Measurements from ENCODE around the gene F2R. TPM values are rescaled to one million over a fixed set of nuclear protein-coding genes. Genes with fewer than 3 reads are reported as not detected.
"Not testable (repeated sequence)": the region's sequence is repeated elsewhere in the genome, so short reads cannot be mapped to it uniquely, and the experiment has no call there.

The F2R gene
- total RNA-seq, 2 experiments from 2014 or later = 6.5 to 6.8 TPM

GRCh38 chr5:76744632-76745031 is 28.7 kb downstream of the F2R start:
- ChIA-PET POLR2A (no interaction called here), CTCF (interaction anchor here (2.1 kb wide), 1 partner anchor 30 kb away, joined by 8 read pairs; no protein-coding TSS in a partner anchor)
- intact Hi-C loops (cut with micrococcal nuclease) = no loop called here
- no peaks in the 10 kb centered on the region for H3K36me3 Mint-ChIP-seq
- peaks cover 2% of the 10 kb centered on the region for H3K27me3 Mint-ChIP-seq
- H3K27ac Mint-ChIP-seq = no peak overlapping the region
- peaks cover 9% of the 10 kb centered on the region for H3K4me1 Mint-ChIP-seq (ENCODE audit: low read depth)
- no peaks in the 10 kb centered on the region for H3K9me3 Mint-ChIP-seq
- no peak for DNase-seq
- H3K4me3 Mint-ChIP-seq = no peak overlapping the region

- Mint-ChIP-seq H3K27me3 (peaks cover 4% of the 10 kb centered on the region), H3K4me3 (no peak overlapping the region), H3K9me3 (no peaks in the 10 kb centered on the region), H3K4me1 (ENCODE audit: low read depth) (peaks cover 6% of the 10 kb centered on the region), H3K27ac (no peak overlapping the region), H3K36me3 (no peaks in the 10 kb centered on the region)
- intact Hi-C loops (cut with micrococcal nuclease) = no loop called here
- no peak for DNase-seq
- CTCF ChIA-PET = interaction anchor here (2.1 kb wide), 1 partner anchor 29 kb away, joined by 8 read pairs; no protein-coding TSS in a partner anchor
- POLR2A ChIA-PET = no interaction called here
Measured at GRCh38 chr5:76745670-76746069, 29.7 kb downstream of the F2R start.

- Mint-ChIP-seq H3K4me3 (no peak overlapping the region), H3K36me3 (no peaks in the 10 kb centered on the region), H3K9me3 (no peaks in the 10 kb centered on the region), H3K4me1 (ENCODE audit: low read depth) (no peaks in the 10 kb centered on the region), H3K27ac (no peak overlapping the region), H3K27me3 (peaks cover 4% of the 10 kb centered on the region)
- CTCF ChIA-PET = interaction anchor here (0.8 kb wide), 1 partner anchor 10 kb away, joined by 3 read pairs; no protein-coding TSS in a partner anchor
- POLR2A ChIA-PET = no interaction called here
- intact Hi-C loops (cut with micrococcal nuclease) = no loop called here
- no peak for DNase-seq
Measured at GRCh38 chr5:76746677-76747076, 30.8 kb downstream of the F2R start.

- no peak for DNase-seq
- peaks cover 4% of the 10 kb centered on the region for H3K27me3 Mint-ChIP-seq
- H3K4me3 Mint-ChIP-seq = no peak overlapping the region
- CTCF ChIA-PET = no interaction called here
- H3K27ac Mint-ChIP-seq = no peak overlapping the region
- POLR2A ChIA-PET = no interaction called here
- intact Hi-C loops (cut with micrococcal nuclease) = no loop called here
- H3K9me3 Mint-ChIP-seq = no peaks in the 10 kb centered on the region
- no peaks in the 10 kb centered on the region for H3K36me3 Mint-ChIP-seq
- no peaks in the 10 kb centered on the region for H3K4me1 Mint-ChIP-seq (ENCODE audit: low read depth)
Measured at GRCh38 chr5:76747706-76748105, 31.8 kb downstream of the F2R start.

GRCh38 chr5:76751291-76751690 is 35.4 kb downstream of the F2R start:
- ChIA-PET CTCF (no interaction called here), POLR2A (no interaction called here)
- no peaks in the 10 kb centered on the region for H3K4me1 Mint-ChIP-seq (ENCODE audit: low read depth)
- H3K36me3 Mint-ChIP-seq = no peaks in the 10 kb centered on the region
- no peak overlapping the region for H3K27ac Mint-ChIP-seq
- no peak for DNase-seq
- no peaks in the 10 kb centered on the region for H3K9me3 Mint-ChIP-seq
- no peak overlapping the region for H3K4me3 Mint-ChIP-seq
- H3K27me3 Mint-ChIP-seq = peaks cover 4% of the 10 kb centered on the region
- intact Hi-C loops (cut with micrococcal nuclease) = no loop called here

GRCh38 chr5:76754668-76755078 is 38.7 kb downstream of the F2R start:
- H3K27me3 Mint-ChIP-seq = peaks cover 2% of the 10 kb centered on the region
- intact Hi-C loops (cut with micrococcal nuclease) = no loop called here
- no peak for DNase-seq
- CTCF ChIA-PET = interaction anchor here (1.5 kb wide), 1 partner anchor 20 kb away, joined by 5 read pairs; no protein-coding TSS in a partner anchor
- H3K36me3 Mint-ChIP-seq = no peaks in the 10 kb centered on the region
- H3K9me3 Mint-ChIP-seq = no peaks in the 10 kb centered on the region
- no peaks in the 10 kb centered on the region for H3K4me1 Mint-ChIP-seq (ENCODE audit: low read depth)
- no peak overlapping the region for H3K4me3 Mint-ChIP-seq
- POLR2A ChIA-PET = no interaction called here
- H3K27ac Mint-ChIP-seq = no peak overlapping the region

GRCh38 chr5:76755779-76756637 is 40.1 kb downstream of the F2R start:
- Mint-ChIP-seq H3K27me3 (no peaks in the 10 kb centered on the region), H3K4me1 (ENCODE audit: low read depth) (no peaks in the 10 kb centered on the region), H3K36me3 (no peaks in the 10 kb centered on the region), H3K9me3 (no peaks in the 10 kb centered on the region), H3K4me3 (no peak overlapping the region), H3K27ac (no peak overlapping the region)
- POLR2A ChIA-PET = no interaction called here
- intact Hi-C loops (cut with micrococcal nuclease) = no loop called here
- DNase-seq = no peak
- CTCF ChIA-PET = no interaction called here

GRCh38 chr5:76757049-76757448 is 41.1 kb downstream of the F2R start:
- no peak for DNase-seq
- intact Hi-C loops (cut with micrococcal nuclease) = no loop called here
- CTCF ChIA-PET = no interaction called here
- no peak overlapping the region for H3K27ac Mint-ChIP-seq
- POLR2A ChIA-PET = no interaction called here
- no peaks in the 10 kb centered on the region for H3K36me3 Mint-ChIP-seq
- no peaks in the 10 kb centered on the region for H3K9me3 Mint-ChIP-seq
- H3K27me3 Mint-ChIP-seq = no peaks in the 10 kb centered on the region
- no peak overlapping the region for H3K4me3 Mint-ChIP-seq
- H3K4me1 Mint-ChIP-seq (ENCODE audit: low read depth) = no peaks in the 10 kb centered on the region

- H3K4me1 Mint-ChIP-seq (ENCODE audit: low read depth); H3K4me3 Mint-ChIP-seq; POLR2A ChIA-PET; intact Hi-C loops (cut with micrococcal nuclease); H3K27me3 Mint-ChIP-seq; CTCF ChIA-PET; H3K27ac Mint-ChIP-seq; DNase-seq; H3K36me3 Mint-ChIP-seq: not testable (repeated sequence)
- H3K9me3 Mint-ChIP-seq = peaks cover 15% of the 10 kb centered on the region
Measured at GRCh38 chr5:76761118-76761517, 45.2 kb downstream of the F2R start.

- Mint-ChIP-seq H3K27me3 (no peaks in the 10 kb centered on the region), H3K4me1 (ENCODE audit: low read depth) (peaks cover 10% of the 10 kb centered on the region), H3K9me3 (peaks cover 15% of the 10 kb centered on the region), H3K36me3 (peaks cover 1% of the 10 kb centered on the region), H3K27ac (no peak overlapping the region), H3K4me3 (no peak overlapping the region)
- no peak for DNase-seq
- intact Hi-C loops (cut with micrococcal nuclease) = no loop called here
- ChIA-PET CTCF (interaction anchor here (0.8 to 1.5 kb wide), 2 partner anchors 12 to 122 kb away, joined by 3 to 4 read pairs; no protein-coding TSS in a partner anchor), POLR2A (no interaction called here)
Measured at GRCh38 chr5:76762484-76762883, 46.6 kb downstream of the F2R start.

GRCh38 chr5:76763136-76763535 is 47.2 kb downstream of the F2R start:
- Mint-ChIP-seq H3K27ac (no peak overlapping the region), H3K9me3 (peaks cover 15% of the 10 kb centered on the region), H3K36me3 (peaks cover 1% of the 10 kb centered on the region), H3K27me3 (no peaks in the 10 kb centered on the region), H3K4me1 (ENCODE audit: low read depth) (peaks cover 10% of the 10 kb centered on the region), H3K4me3 (no peak overlapping the region)
- DNase-seq = no peak
- ChIA-PET POLR2A (no interaction called here), CTCF (interaction anchor here (0.8 to 1.5 kb wide), 2 partner anchors 12 to 123 kb away, joined by 3 to 4 read pairs; no protein-coding TSS in a partner anchor)
- intact Hi-C loops (cut with micrococcal nuclease) = no loop called here

GRCh38 chr5:76764374-76764773 is 48.4 kb downstream of the F2R start:
- H3K36me3 Mint-ChIP-seq = peaks cover 1% of the 10 kb centered on the region
- CTCF ChIA-PET = no interaction called here
- no peak overlapping the region for H3K27ac Mint-ChIP-seq
- no peaks in the 10 kb centered on the region for H3K27me3 Mint-ChIP-seq
- no peak for DNase-seq
- intact Hi-C loops (cut with micrococcal nuclease) = no loop called here
- H3K9me3 Mint-ChIP-seq = peaks cover 15% of the 10 kb centered on the region
- POLR2A ChIA-PET = no interaction called here
- no peak overlapping the region for H3K4me3 Mint-ChIP-seq
- peaks cover 10% of the 10 kb centered on the region for H3K4me1 Mint-ChIP-seq (ENCODE audit: low read depth)

- H3K27me3 Mint-ChIP-seq = no peaks in the 10 kb centered on the region
- POLR2A ChIA-PET = no interaction called here
- H3K27ac Mint-ChIP-seq = no peak overlapping the region
- no peak overlapping the region for H3K4me3 Mint-ChIP-seq
- DNase-seq = no peak
- intact Hi-C loops (cut with micrococcal nuclease) = no loop called here
- CTCF ChIA-PET = interaction anchor here (1.1 kb wide), 1 partner anchor 10 kb away, joined by 4 read pairs; no protein-coding TSS in a partner anchor
- peaks cover 10% of the 10 kb centered on the region for H3K4me1 Mint-ChIP-seq (ENCODE audit: low read depth)
- peaks cover 1% of the 10 kb centered on the region for H3K36me3 Mint-ChIP-seq
- H3K9me3 Mint-ChIP-seq = peaks cover 15% of the 10 kb centered on the region
Measured at GRCh38 chr5:76765249-76765648, 49.3 kb downstream of the F2R start.

Data from activated CD4-positive, alpha-beta memory T cell treated with anti-CD3 and anti-CD28 coated beads for 36 hours (primary cell).